ENCODE results near the gene ADAMTS10. TPM values are rescaled to one million over a fixed set of nuclear protein-coding genes. Genes with fewer than 3 reads are reported as not detected.
A peak's percentile ranks its signal among the peaks of the same experiment; 100 is the strongest.

Gene ADAMTS10
- total and polyA plus RNA-seq, 5 donors = 16.1 to 29.3 (median 21.6) TPM

GRCh38 chr19:8611391-8611876, 919 bp upstream of the ADAMTS10 start:
- 41% methylated on average over 18 of the region's 18 CpGs for WGBS
- H3K27me3 ChIP-seq (ENCODE audit: control insufficient read depth, insufficient read depth) = no peaks in the 10 kb centered on the region
- no peaks in the 10 kb centered on the region for H3K4me1 ChIP-seq (ENCODE audit: control insufficient read depth, insufficient read depth, low read length)
- no peak for ATAC-seq
- intact Hi-C loops (cut with DNase I) = no loop called here
- H3K9me3 ChIP-seq (ENCODE audit: control insufficient read depth, low read length) = no peaks in the 10 kb centered on the region
- no peak overlapping the region for H3K4me3 ChIP-seq (ENCODE audit: low read length)
- peak; percentile 63 to 84 (median 81) for DNase-seq
- H3K27ac ChIP-seq (ENCODE audit: low read length) = peak overlapping the region; percentile 50

DNA sequence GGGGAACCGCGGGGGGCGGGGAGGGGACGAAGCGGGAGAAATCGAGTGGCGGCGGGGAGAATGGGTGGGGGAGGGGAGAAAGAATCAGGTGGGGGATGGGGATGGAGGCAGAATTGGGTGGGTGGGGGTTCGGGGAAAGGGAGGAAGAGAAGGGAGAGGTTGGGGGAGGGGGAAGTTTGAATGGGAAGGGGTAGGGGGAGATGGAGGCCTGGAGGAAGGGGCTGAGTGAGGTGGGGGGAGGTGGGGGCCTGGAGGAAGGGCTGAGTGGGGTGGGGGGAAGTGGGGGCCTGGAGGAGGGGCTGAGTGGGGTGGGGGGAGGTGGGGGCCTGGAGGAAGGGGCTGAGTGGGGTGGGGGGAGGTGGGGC, 403 bp upstream of the ADAMTS10 start:
- DNase-seq (no peak), ATAC-seq (no peak)
- no peaks in the 10 kb centered on the region for H3K27me3 ChIP-seq (ENCODE audit: control insufficient read depth, insufficient read depth)
- intact Hi-C loops (cut with DNase I) = no loop called here
- H3K27ac ChIP-seq (ENCODE audit: low read length) = no peak overlapping the region
- H3K4me1 ChIP-seq (ENCODE audit: control insufficient read depth, insufficient read depth, low read length) = no peaks in the 10 kb centered on the region
- H3K4me3 ChIP-seq (ENCODE audit: low read length) = peak overlapping the region; percentile 95
- H3K9me3 ChIP-seq (ENCODE audit: control insufficient read depth, low read length) = no peaks in the 10 kb centered on the region
- WGBS = 6% methylated on average over 9 of the region's 9 CpGs

GRCh38 chr19:8609279-8610040, 1.1 kb downstream of the ADAMTS10 start:
- Histone ChIP-seq H3K27me3 (ENCODE audit: control insufficient read depth, insufficient read depth) (no peaks in the 10 kb centered on the region), H3K27ac (ENCODE audit: low read length) (peak overlapping the region; percentile 80), H3K9me3 (ENCODE audit: control insufficient read depth, low read length) (peaks cover 2% of the 10 kb centered on the region), H3K4me3 (ENCODE audit: low read length) (peak overlapping the region; percentile 95), H3K4me1 (ENCODE audit: control insufficient read depth, insufficient read depth, low read length) (no peaks in the 10 kb centered on the region)
- WGBS = 5% methylated on average over 47 of the region's 47 CpGs
- DNase-seq (peak; percentile 73 to 92 (median 89)), ATAC-seq (peak; percentile 66 to 78)
- intact Hi-C loops (cut with DNase I) = no loop called here

GRCh38 chr19:8608941-8609278, 1.6 kb downstream of the ADAMTS10 start:
- peak overlapping the region; percentile 95 for H3K4me3 ChIP-seq (ENCODE audit: low read length)
- peaks cover 2% of the 10 kb centered on the region for H3K9me3 ChIP-seq (ENCODE audit: control insufficient read depth, low read length)
- H3K27me3 ChIP-seq (ENCODE audit: control insufficient read depth, insufficient read depth) = no peaks in the 10 kb centered on the region
- H3K27ac ChIP-seq (ENCODE audit: low read length) = peak overlapping the region; percentile 4
- ATAC-seq (no peak), DNase-seq (peak in 1 of 3 donors; percentile 63)
- H3K4me1 ChIP-seq (ENCODE audit: control insufficient read depth, insufficient read depth, low read length) = no peaks in the 10 kb centered on the region
- intact Hi-C loops (cut with DNase I) = no loop called here
- 42% methylated on average over 5 of the region's 5 CpGs for WGBS

DNA sequence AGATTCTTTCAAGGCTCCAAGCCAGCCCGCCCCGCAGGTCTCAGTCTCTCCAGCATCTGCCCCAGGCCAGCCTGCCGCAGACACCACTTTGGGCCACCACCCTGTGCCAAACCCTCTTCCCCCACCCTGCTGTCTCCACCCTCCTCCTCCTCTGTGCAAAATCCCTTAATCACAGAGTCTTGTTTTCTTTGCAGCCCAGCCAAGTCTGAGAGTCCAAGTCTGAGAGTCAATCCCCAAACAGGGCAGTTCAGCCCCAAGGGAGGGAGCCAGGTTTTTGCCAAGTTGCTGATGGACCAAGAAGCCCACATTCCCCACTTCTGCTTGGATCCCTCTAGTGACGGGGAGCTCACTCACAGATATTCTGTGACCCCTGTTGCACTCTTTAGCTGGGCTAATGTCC, 3.1 kb downstream of the ADAMTS10 start:
- Histone ChIP-seq H3K4me1 (ENCODE audit: control insufficient read depth, insufficient read depth, low read length) (no peaks in the 10 kb centered on the region), H3K4me3 (ENCODE audit: low read length) (no peak overlapping the region), H3K9me3 (ENCODE audit: control insufficient read depth, low read length) (peaks cover 2% of the 10 kb centered on the region), H3K27ac (ENCODE audit: low read length) (no peak overlapping the region), H3K27me3 (ENCODE audit: control insufficient read depth, insufficient read depth) (no peaks in the 10 kb centered on the region)
- intact Hi-C loops (cut with DNase I) = no loop called here
- WGBS = 69% methylated on average over 4 of the region's 4 CpGs
- ATAC-seq = peak; percentile 58 to 72
- DNase-seq = peak; percentile 81 to 92 (median 90)

DNA sequence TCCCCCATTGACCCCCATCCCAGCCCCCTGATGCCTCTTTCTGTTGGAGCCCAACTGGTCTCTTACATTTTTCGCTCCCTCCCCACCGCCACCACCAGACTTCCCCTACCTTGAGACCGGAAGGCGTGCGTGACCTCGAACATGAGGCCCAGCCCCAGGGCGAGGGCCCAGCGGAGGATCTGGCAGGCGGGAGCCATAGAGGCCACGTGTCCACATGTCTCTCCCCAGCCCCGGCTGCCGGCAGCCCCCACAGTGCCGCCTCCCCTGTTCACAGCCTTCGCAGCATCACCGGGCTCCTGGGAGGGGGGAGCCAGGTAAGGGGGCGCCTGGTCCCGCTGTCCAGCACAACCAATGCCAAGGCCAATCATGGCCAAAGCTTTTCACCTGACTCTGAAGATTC, 5.0 kb downstream of the ADAMTS10 start:
- Histone ChIP-seq H3K27ac (ENCODE audit: low read length) (no peak overlapping the region), H3K4me3 (ENCODE audit: low read length) (no peak overlapping the region), H3K9me3 (ENCODE audit: control insufficient read depth, low read length) (peaks cover 2% of the 10 kb centered on the region), H3K4me1 (ENCODE audit: control insufficient read depth, insufficient read depth, low read length) (no peaks in the 10 kb centered on the region), H3K27me3 (ENCODE audit: control insufficient read depth, insufficient read depth) (no peaks in the 10 kb centered on the region)
- 96% methylated on average over 17 of the region's 17 CpGs for WGBS
- DNase-seq (no peak), ATAC-seq (no peak)
- intact Hi-C loops (cut with DNase I) = no loop called here

GRCh38 chr19:8601796-8602195, 8.7 kb downstream of the ADAMTS10 start:
- H3K4me3 ChIP-seq (ENCODE audit: low read length) = no peak overlapping the region
- DNase-seq (no peak), ATAC-seq (no peak)
- H3K27ac ChIP-seq (ENCODE audit: low read length) = no peak overlapping the region
- no peaks in the 10 kb centered on the region for H3K4me1 ChIP-seq (ENCODE audit: control insufficient read depth, insufficient read depth, low read length)
- H3K27me3 ChIP-seq (ENCODE audit: control insufficient read depth, insufficient read depth) = no peaks in the 10 kb centered on the region
- H3K9me3 ChIP-seq (ENCODE audit: control insufficient read depth, low read length) = peaks cover 2% of the 10 kb centered on the region
- WGBS = 94% methylated on average over 5 of the region's 5 CpGs
- intact Hi-C loops (cut with DNase I) = no loop called here

- ATAC-seq = peak in 1 of 2 donors; percentile 7
These were observed 9.7 kb downstream of the ADAMTS10 start for GRCh38 chr19:8600816-8601215.

GRCh38 chr19:8600064-8600463, 10.5 kb downstream of the ADAMTS10 start:
- Histone ChIP-seq H3K27me3 (ENCODE audit: control insufficient read depth, insufficient read depth) (no peaks in the 10 kb centered on the region), H3K9me3 (ENCODE audit: control insufficient read depth, low read length) (peaks cover 2% of the 10 kb centered on the region), H3K27ac (ENCODE audit: low read length) (no peak overlapping the region), H3K4me1 (ENCODE audit: control insufficient read depth, insufficient read depth, low read length) (no peaks in the 10 kb centered on the region), H3K4me3 (ENCODE audit: low read length) (no peak overlapping the region)
- WGBS = 92% methylated on average over 2 of the region's 2 CpGs
- ATAC-seq (no peak), DNase-seq (no peak)
- intact Hi-C loops (cut with DNase I) = no loop called here

More at GRCh38 chr19:8600816-8601215, 9.7 kb downstream of the ADAMTS10 start:
- no peak overlapping the region for H3K27ac ChIP-seq (ENCODE audit: low read length)
- 95% methylated on average over 16 of the region's 16 CpGs for WGBS
- peaks cover 2% of the 10 kb centered on the region for H3K9me3 ChIP-seq (ENCODE audit: control insufficient read depth, low read length)
- no peaks in the 10 kb centered on the region for H3K4me1 ChIP-seq (ENCODE audit: control insufficient read depth, insufficient read depth, low read length)
- H3K4me3 ChIP-seq (ENCODE audit: low read length) = no peak overlapping the region
- DNase-seq = no peak
- no peaks in the 10 kb centered on the region for H3K27me3 ChIP-seq (ENCODE audit: control insufficient read depth, insufficient read depth)
- intact Hi-C loops (cut with DNase I) = no loop called here

DNA sequence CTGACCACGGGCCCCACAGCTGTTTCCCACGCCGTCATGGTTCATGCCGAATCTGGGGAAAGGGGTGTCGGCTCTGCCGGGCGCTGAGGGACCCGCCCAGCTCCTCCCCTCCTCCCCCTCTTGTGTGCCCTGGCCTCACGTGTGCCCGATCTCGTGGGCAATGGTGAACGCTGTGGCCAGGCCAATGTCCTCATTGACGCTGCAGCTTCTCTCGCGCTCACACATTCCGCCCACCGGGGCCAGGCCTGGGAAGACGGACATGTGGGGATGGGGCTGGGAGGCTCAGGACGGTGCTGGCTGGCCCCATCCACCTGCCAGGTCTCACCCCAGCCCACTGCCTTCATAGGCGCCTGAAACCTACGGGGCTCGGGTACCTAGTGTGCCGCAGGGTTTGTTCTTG, 14.3 kb downstream of the ADAMTS10 start:
- H3K9me3 ChIP-seq (ENCODE audit: control insufficient read depth, low read length) = no peaks in the 10 kb centered on the region
- H3K27ac ChIP-seq (ENCODE audit: low read length) = no peak overlapping the region
- DNase-seq = peak in 1 of 3 donors; percentile 46
- no peaks in the 10 kb centered on the region for H3K4me1 ChIP-seq (ENCODE audit: control insufficient read depth, insufficient read depth, low read length)
- H3K27me3 ChIP-seq (ENCODE audit: control insufficient read depth, insufficient read depth) = no peaks in the 10 kb centered on the region
- no peak overlapping the region for H3K4me3 ChIP-seq (ENCODE audit: low read length)
- WGBS = 88% methylated on average over 23 of the region's 23 CpGs
- intact Hi-C loops (cut with DNase I) = no loop called here
- ATAC-seq = no peak

GRCh38 chr19:8595651-8596050, 14.9 kb downstream of the ADAMTS10 start:
- DNase-seq = peak in 1 of 3 donors; percentile 63

More at GRCh38 chr19:8595651-8596050, 14.9 kb downstream of the ADAMTS10 start:
- Histone ChIP-seq H3K27ac (ENCODE audit: low read length) (no peak overlapping the region), H3K9me3 (ENCODE audit: control insufficient read depth, low read length) (no peaks in the 10 kb centered on the region), H3K4me3 (ENCODE audit: low read length) (no peak overlapping the region), H3K4me1 (ENCODE audit: control insufficient read depth, insufficient read depth, low read length) (no peaks in the 10 kb centered on the region), H3K27me3 (ENCODE audit: control insufficient read depth, insufficient read depth) (no peaks in the 10 kb centered on the region)
- WGBS = 79% methylated on average over 15 of the region's 15 CpGs
- no peak for ATAC-seq
- intact Hi-C loops (cut with DNase I) = no loop called here
